GM18907 (cell line): Measurements from ENCODE around the gene LEF1.

Experiments used
- ATAC-seq: cut with Tn5 transposase; IDR thresholded peaks from one replicate; pipeline ENCODE4 v1.9.1; 2021; ENCODE audit warnings: mild to moderate bottlenecking, moderate library complexity; ENCODE audit not compliant: unreplicated experiment

LEF1 gene

GRCh38 chr4:108149588-108150380, 18.9 kb downstream of the LEF1 start:
- ATAC-seq, result no peak

- no peak for ATAC-seq
Measured at GRCh38 chr4:108148316-108148715, 20.4 kb downstream of the LEF1 start.

- ATAC-seq, result no peak
Measured at GRCh38 chr4:108146819-108147218, 21.9 kb downstream of the LEF1 start.

GRCh38 chr4:108146336-108146735, 22.4 kb downstream of the LEF1 start:
- no peak for ATAC-seq

GRCh38 chr4:108144451-108144850, 24.3 kb downstream of the LEF1 start:
- no peak for ATAC-seq

GRCh38 chr4:108143515-108143914, 25.2 kb downstream of the LEF1 start:
- ATAC-seq, result no peak

- ATAC-seq, result no peak
Measured at GRCh38 chr4:108142870-108143269, 25.9 kb downstream of the LEF1 start.

- no peak for ATAC-seq
Measured at GRCh38 chr4:108141213-108141950, 27.4 kb downstream of the LEF1 start.

- ATAC-seq, result no peak
Measured at GRCh38 chr4:108140328-108140727, 28.4 kb downstream of the LEF1 start.

- ATAC-seq, result peak; percentile 45
Measured at GRCh38 chr4:108139089-108139488, 29.6 kb downstream of the LEF1 start.

GRCh38 chr4:108135549-108136209, 33.1 kb downstream of the LEF1 start:
- peak; percentile 42 for ATAC-seq

- no peak for ATAC-seq
Measured at GRCh38 chr4:108130955-108131354, 37.8 kb downstream of the LEF1 start.

- ATAC-seq, result no peak
Measured at GRCh38 chr4:108129196-108129595, 39.5 kb downstream of the LEF1 start.

- no peak for ATAC-seq
Measured at GRCh38 chr4:108126806-108127205, 41.9 kb downstream of the LEF1 start.

GRCh38 chr4:108120789-108121188, 47.9 kb downstream of the LEF1 start:
- ATAC-seq, result no peak

GRCh38 chr4:108119199-108119800, 49.4 kb downstream of the LEF1 start:
- peak; percentile 21 for ATAC-seq

- ATAC-seq, result peak; percentile 94
Measured at GRCh38 chr4:108118505-108118904, 50.2 kb downstream of the LEF1 start.

GRCh38 chr4:108117418-108118182, 51.1 kb downstream of the LEF1 start:
- no peak for ATAC-seq

- ATAC-seq, result peak; percentile 49
Measured at GRCh38 chr4:108116423-108117168, 52.1 kb downstream of the LEF1 start.

GRCh38 chr4:108115168-108115526, 53.6 kb downstream of the LEF1 start:
- no peak for ATAC-seq
